HG03175 (cell line): ENCODE results near the gene EIF2B1.

Experiments
- ATAC-seq: cut with Tn5 transposase; IDR thresholded peaks from one replicate; pipeline ENCODE4 v1.9.1; 2021; ENCODE audit warnings: mild to moderate bottlenecking, moderate library complexity; ENCODE audit not compliant: unreplicated experiment

EIF2B1 gene

DNA sequence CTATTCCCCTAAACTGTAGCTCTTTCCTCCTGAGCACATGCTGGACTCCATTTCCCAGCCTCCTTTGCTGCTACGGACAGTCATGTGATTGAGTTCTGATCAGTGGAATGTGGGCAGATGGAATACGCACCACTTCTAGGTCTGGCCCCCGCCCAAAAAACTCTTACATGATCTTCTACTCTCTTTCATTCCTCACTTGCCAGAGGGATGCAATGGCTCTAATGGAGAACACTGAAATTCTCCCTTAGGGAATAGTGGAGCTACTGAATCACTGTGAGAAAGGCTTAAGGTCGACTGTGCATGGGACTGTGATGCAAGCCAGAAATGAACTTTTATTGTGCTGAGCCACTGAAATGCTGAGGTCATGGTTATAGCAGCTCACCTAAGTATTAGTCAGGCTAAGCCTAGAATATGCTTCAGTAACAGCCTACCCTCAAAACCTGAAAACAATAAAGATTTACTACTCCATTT is 62.1 kb downstream of the EIF2B1 start:
- ATAC-seq: no peak
